HG03442 (cell line): ENCODE measurements around the gene COX20.
"Not testable (repeated sequence)": the region's sequence is repeated elsewhere in the genome, so short reads cannot be mapped to it uniquely, and the experiment has no call there.

ENCODE experiments used
- ATAC-seq: cut with Tn5 transposase; IDR thresholded peaks from one replicate; pipeline ENCODE4 v1.9.1; 2021; ENCODE audit warnings: mild to moderate bottlenecking, moderate library complexity; ENCODE audit not compliant: unreplicated experiment

Gene COX20

DNA sequence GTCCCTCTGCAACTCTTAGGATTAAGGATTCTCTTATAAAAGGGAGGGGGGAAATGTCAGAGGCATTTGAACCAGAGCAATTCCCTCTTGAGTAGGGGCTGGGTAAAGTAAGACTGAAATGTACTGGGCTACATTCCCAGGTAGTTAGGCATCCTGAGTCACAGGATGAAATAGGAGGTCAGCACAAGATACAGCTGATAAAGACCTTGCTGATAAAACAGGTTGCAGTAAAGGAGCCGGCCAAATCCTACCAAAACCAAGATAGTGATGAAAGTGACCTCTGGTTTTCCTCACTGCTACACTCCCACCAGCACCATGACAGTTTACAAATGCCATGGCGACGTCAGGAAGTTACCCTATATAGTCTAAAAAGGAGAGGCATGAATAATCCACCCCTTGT is 14.3 kb upstream of the COX20 start:
- ATAC-seq = no peak

DNA sequence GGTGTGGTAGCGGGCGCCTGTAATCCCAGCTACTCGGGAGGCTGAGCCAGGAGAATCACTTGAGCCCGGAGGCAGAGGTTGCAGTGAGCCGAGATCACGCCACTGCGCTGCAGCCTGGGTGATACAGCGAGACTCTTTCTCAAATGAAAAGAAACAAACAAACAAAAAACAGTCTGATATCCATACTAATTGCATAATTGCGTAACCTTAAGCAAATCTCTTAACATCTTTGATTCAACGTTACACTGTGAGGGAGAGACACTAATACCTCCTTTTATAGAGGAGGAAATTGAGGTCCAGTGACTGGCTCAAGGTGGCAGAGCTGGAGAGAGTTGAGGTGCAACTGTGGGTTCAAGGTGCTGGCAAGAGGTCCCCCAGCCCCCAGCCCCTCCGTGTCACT is 12.6 kb upstream of the COX20 start:
- ATAC-seq = no peak

DNA sequence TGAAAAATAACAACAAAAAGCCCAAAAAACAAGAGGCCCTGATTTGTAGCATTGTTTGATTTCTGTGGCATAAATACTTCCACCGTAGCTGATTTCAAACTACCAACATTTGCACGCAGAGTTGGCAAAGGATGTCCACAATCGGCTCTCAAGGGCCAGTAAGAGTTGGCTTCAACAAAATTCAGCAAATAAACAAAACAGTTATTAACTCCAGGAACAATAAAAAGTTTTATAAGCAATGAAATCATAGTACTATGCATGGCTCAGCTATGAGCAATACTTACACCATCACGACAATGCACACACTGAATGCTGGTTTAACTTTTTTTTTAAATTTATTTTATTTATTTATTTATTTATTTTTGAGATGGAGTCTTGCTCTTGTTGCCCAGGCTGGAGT is 8.7 kb upstream of the COX20 start:
- ATAC-seq = no peak

DNA sequence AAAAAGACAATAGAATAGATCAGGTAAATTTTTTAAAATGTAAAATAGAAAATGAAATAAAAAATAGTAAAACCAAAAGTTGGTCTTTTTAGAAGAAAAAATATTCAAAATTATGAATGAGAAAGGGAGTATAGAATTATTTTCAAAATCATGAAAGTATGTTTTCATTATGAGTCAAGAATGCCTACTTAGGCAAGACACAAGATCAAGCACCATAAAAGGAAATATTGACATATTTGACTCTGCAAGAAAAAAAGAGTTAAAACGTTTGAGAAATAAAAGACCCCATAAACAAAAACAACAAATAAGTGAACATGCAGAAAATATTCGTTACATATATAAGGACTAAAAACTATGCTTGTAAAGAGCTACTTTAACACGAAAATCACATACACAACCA is 4.8 kb upstream of the COX20 start:
- no peak for ATAC-seq

DNA sequence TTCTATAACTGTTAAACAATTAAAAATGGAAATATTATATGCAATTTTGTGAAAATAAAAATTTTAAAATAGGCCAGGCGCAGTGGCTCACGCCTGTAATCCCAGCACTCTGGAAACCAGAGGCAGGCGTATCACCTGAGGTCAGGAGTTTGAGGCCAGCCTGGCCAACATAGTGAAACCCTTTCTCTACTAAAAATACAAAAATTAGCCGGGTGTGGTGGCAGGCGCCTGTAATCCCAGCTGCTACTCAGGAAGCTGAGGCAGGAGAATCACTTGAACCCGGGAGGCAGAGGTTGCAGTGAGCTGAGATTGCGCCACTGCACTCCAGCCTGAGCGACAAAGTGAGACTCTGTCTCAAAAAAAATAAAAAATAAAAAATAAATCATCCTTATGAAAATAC is 2.2 kb upstream of the COX20 start:
- not testable (repeated sequence) for ATAC-seq

DNA sequence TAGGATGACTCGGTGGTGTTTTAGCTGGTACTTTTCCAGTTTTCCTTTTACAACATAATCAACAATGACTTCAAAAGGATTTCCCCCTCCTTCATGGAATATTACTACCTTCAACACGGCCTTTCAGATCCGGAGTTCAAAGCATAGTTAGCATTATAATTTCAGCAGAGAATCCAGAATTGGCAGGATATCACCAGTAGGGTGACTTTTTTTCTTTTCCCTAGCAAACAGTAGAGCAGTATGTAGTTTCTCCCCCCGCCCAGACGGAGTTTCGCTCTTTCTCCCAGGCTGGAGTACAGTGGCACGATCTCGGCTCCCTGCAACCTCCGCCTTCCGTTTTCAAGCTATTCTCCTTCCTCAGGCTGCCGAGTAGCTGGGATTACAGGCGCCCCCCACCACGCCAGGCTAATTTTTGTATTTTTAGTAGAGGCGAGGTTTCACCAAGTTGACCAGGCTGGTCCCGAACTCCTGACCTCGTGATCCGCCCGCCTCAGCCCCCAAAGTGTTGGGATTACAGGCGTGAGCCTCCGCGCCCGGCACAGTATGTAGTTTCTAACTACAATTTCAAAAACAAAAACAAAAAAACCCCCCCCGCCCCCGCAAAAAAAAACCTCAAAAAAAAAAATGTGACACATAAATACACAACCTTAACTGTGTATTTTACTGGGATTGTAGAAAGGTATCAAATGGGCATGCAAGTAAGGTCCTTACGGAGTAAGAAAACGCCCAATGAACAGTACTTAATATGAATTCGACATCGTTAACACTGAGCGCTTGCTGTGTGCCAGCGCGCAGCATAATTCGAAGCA is 1.5 kb upstream of the COX20 start:
- ATAC-seq = no peak

DNA sequence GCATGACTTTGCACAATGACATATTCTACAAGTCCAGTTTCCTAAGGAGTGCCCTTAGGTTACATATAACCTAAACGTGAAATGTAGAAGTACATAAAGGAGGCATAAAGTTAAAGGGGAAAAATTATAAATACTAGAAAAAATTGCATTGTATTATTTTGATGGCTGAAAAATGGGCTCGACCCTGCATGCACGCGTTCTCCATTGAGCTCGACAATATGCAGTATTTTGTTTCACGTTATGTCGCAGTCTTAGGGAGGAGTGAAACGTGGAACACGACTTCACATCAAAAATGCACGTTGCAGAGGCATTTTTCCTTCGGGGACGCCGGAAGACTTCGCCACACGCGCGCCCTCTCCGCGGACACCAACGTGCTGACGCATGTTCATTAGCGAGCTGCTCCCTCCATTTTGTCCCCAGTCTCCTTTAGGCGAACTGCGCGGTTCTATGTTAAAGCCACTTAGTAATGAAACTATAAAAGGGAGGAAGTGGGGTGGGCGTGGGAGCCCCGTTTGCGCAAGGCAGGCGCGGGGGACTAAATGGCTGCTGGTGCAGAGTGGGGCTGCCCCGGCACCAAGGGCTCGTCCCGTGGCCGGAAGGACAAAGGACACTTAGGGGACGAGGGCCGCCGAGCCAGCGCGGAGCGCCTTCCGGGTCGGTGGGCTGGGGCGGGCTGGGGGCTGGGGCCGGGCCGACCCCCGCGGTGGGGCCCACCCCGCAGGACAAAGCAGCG is 749 bp upstream of the COX20 start:
- ATAC-seq = peak; percentile 57

DNA sequence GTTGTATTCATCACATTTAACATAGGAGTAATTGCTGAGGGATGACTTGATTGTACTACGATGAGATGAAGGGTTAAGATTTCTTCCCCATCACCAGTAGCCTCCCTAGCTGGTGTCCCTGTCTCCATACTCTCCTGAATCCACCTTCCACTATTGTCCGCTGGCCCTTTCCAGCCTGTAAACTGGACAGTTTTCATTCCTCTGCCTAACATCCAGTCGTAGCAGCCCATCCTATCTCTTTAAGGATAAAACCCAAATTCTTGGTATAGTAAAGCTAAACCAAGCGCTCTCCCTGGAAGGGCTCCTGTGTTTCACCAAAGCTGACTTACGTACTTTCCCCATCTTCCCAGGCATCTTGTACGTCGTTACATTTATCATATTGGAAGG is 670 bp downstream of the COX20 start:
- no peak for ATAC-seq

DNA sequence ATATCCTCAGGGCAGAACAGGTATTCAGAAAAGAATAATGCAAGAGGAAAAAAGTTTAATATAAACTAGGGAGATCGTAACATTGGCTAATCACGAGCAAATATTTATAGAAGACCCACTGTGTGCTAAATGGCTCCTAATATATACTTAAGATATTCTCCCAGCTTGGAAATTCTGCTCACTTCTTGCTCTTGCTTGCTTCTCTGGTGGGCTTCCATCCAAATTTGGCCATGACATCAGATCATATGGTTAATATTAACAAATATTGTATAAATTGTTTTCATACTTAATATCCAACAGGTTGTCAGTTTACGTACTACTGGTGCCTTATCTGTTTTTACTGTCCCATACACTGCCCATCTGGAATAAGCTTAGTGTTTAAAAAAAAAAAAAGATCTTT is 1.1 kb downstream of the COX20 start:
- no peak for ATAC-seq

DNA sequence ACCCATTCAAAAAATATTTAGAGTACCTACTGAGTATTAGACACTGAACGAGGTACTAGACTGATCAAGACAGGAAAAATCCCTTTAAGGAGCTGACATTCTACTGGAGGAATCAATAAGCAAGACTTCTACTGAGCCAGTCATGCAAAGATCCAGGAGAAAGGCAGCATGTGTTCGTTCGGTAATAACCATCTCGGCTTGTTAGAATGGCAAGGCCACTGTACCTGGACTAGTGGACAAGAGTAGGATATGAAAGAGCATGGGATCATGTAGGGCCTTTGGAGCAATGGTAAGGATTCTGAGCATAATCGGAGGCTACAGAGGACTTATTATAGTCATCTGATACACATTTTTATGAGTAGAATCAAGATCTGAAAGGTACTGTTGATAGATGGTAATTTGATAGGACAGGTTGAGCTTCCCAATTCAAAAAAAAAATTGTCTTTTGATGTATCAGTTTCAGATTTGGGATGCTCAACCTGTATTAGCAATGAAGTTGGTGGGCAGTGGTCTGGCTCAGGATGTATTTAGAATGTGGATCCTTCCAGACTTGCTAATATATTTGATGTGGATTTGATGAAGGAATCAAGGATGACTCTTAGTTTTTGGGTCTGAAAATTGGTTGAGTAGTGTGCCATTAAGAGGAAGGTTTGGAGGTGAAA is 2.3 kb downstream of the COX20 start:
- no peak for ATAC-seq

DNA sequence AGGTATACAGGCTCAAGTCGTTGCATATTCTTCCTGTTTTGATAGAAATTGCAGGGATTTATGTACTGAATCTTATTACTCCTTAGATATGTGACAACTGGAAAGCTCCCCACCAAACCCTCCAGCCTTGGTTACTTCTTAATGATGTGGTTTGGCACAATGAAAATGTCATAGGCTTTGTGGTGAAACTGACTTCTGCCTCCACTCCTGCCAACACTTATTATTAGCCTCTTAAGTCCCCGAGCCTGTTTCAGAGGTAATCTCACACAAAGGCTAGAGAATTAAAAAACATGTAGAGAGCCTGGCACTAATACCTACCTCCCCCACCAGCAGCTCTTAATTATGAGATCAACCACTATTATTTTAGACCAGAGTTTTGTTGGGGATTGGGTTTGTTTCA is 4.2 kb downstream of the COX20 start:
- no peak for ATAC-seq

DNA sequence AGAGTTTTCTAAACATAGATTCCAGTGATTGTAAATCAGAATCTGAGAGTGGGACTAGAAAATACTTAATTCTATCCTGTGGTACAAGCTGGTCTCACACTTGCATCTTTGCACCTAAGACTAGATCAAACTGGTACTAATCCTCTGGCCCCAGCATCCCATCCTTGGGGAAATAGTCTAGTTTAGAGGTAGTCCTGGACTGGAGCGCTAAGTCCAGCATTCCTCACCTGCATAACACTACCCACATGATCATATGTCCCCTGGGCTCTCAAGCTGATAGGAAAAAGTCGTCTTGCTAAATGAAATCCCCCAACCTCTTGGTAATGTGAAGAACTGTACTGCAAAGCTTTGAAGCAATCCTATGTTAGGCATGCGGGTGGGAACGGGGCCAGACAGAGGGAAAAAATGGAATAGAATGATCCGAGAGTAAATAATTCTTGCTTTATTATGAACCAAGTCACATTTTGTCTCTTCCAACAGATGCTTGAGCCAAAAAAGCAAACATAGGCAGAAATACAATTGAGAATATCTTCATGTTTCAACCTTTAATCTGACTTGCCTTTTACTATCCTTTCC is 4.8 kb downstream of the COX20 start:
- no peak for ATAC-seq

DNA sequence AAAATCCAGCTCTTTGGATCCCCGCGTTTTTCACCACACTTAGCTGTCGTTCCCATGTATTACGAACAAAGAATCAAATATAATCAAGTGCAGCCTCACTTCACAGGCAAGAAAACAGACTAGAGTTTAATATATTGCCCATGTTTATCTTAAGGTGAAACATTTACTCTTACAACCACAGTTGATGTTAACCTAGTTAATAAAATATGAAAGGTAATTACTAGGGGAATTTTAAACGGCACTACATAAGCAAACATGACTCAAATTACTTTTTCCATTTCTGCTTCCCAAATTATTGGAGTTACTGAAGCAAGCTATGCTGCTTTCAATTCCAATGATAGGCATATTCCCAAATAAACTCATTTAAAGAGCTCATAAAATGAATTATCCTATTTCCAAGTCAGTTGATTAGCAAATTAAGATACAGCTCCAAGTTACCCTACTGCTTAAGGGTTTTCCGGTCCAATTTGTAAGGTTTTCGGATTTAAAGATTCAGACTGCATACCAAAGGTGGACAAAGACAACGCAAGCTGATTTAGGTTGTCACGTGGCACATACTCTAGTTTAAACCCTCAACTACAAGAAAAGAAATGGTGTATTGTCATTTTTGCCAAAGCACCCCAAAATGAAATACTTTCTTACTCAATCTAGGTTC is 5.9 kb downstream of the COX20 start:
- no peak for ATAC-seq

DNA sequence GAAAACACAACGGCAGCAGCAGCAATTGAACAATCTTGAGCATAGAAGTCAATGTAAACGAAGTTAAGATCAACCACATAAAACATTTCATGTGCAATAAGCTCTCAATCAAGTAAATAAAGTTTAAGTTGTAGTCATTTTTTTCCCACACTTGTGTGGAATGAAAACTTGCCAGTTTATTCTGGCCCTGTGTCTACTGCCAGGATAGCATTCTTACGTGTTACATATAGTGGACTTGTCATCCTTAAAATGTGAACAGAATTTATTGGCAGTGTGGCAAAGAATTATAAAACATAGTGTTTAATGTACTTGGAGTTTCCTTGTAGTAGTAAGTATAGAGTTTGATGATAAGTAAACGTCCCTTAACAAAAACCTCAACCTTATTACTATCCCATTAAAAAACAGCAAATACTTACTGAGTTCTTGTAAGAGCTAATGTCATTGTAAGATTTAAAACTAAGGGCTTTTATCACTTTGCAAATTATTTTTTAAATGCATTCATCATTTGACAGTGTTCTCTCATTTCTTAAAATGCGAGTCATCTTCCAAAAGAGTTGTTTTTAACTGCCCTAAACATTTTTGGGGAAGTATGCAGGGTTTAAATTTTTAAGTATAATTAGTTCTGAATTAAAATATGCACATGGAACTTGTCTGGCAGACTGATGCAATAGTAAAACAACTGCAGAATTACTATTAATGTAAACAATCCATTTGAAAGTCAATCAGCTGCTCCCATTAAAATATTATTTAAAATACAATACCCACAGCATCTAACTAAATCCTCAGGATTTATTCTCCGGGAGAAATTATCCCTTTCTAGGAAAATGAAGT is 7.9 kb downstream of the COX20 start:
- no peak for ATAC-seq

DNA sequence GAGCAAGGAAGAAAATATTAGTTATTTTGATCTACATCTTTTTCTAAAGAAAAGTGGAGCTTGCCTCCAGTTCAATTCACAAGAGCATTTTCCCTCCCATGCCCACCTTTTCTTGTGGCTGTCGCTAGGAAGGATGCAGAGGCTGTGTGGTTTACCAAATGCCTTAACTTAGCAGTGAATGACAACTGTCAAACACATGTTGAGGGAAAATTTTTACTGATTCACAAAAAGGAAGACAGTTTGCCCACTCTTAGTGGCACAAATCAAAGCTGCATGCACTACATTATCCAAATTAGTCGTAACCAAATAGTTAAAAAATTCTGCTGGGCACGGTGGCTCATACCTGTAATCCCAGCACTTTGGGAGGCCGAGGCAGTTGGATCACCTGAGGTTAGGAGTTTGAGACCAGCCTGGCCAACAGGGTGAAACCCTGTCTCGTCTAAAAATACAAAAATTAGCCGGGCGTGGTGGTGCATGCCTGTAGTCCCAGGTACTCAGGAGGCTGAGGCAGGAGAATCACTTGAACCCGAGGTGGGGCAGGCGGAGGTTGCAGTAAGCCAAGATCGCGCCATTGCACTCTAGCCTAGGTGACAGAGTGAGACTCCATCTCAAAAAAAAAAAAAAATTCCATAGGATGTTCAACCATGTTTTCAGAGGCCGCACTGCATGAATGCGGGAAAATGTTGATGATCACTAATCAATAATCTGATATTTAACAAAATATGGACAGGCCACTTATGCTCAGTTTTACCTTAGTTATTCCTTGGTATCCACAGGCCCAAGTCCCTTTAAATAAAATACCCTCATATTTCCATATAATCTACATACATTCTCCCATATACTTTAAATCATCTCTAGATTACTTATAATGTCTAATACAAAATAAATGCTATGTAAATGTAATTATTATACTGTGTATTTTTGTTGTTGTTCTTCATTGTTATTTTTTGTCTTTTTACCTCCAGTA is 9.0 kb downstream of the COX20 start:
- no peak for ATAC-seq

DNA sequence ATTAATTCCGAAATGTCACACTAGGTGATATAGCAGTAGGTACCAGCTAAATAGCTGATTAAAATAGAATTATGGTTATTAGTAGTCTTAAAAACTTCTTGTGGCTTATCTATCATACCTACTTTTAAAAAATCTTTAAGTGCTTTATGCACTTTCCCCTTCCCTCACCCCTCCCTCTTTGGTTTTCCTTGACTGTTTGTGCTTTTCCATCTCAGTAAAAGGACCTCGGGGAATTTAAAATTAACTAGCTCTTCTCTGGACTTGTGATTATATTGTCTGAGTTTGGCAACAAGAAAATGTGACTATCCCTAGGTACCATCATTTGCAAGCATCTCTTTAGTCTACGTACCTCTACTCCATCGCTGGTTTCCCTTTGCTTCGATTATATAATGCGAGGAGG is 11.2 kb downstream of the COX20 start:
- no peak for ATAC-seq

DNA sequence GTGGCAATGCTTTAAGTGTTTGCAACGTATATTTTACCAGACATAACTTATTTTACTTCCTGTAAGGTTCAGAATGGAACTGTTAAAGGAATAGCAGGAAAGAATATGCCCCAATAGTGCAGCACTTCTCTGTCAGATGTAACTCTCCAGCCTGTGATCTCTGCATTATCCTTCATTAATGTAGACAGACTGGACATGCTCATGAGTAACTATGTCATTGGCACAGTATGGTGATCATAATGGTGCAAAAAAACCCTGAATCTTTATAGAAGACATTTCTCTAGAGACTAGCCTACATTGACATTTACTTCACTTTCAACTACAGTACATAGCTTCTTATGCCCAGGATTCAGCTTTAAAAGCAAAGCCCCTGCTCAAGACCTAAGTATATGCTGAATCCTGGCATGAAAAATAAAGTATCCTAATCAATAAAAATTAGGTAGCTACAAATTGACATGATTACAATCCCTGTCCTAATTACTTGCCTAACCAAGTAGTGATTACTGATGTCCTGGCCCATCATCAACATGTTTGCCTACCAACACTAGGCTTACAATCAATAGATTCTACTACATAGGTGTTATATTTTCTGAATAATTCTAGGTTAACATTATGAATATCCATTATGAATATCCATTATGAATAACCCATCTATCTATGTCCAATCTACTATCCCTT is 13.9 kb downstream of the COX20 start:
- no peak for ATAC-seq

DNA sequence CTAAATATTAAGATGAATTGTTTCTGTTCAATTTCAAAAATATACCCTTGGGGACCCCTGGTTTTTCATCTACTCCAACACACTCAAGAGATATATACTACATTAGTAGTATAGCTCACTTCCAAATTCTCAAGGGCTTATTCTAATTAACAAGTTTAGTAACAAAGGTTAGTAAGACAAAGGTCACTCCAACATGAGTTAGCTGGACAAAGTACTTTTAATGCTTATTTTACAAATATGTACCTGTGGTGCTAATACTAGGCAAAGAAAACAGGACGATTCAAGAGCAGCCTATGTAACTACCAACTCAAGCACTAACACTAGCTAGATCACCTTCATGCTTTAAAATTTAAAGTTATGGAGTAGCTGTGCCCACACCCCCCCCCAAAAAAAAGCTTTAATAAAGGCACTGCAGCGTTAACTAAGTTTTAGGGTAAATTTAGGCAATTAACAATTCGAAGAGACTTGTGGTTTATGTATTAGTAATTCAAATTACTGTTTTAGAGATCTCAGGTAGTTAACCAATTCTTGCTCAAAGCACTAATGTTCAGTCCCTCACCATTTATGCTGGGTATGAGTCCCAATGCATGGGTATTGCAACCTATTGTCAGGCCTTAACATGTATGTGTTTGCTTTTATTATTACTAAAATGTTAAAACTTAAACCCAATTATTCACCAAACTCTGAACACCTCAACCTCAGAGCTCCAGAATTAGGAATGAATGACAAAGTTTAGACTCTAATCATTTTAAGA is 14.8 kb downstream of the COX20 start:
- no peak for ATAC-seq
